Spleen (tissue), 11 donors: ENCODE measurements around the gene TBC1D9. TPM values are rescaled to one million over a fixed set of nuclear protein-coding genes. Genes with fewer than 3 reads are reported as not detected.
"Not testable (repeated sequence)": the region's sequence is repeated elsewhere in the genome, so short reads cannot be mapped to it uniquely, and the experiment has no call there.

Experiments
- DNase-seq: peaks from one replicate; pipeline ENCODE4 v3.0.0-alpha.2; 2020
- H3K27ac ChIP-seq, 8 donors: fragments of 200-600 bp; sonication (generic) in 7 of 8; 1 replicate in 4 of 8; 2 replicates in 4 of 8; pipeline versions ENCODE4 v1.5.0 to v1.8.0; 2016 to 2021; ENCODE audit warnings: inconsistent platforms in 4 of 8, mild to moderate bottlenecking in 4 of 8, moderate library complexity in 1 of 8
- H3K27me3 ChIP-seq, 7 donors: fragments of 200-600 bp; sonication (generic) in 6 of 7; replicated peaks in 1 of 7; 1 replicate in 4 of 7; 2 replicates in 3 of 7; pipeline versions ENCODE4 v1.5.0 to v1.8.0; 2016 to 2021; ENCODE audit warnings: inconsistent platforms in 3 of 7, mild to moderate bottlenecking in 1 of 7
- H3K36me3 ChIP-seq, 6 donors: fragments of 200-600 bp; sonication (generic) in 5 of 6; 1 replicate in 4 of 6; 2 replicates in 2 of 6; pipeline versions ENCODE4 v1.5.0 to v1.8.0; 2016 to 2021; ENCODE audit warnings: inconsistent platforms in 2 of 6
- H3K4me1 ChIP-seq, 6 donors: fragments of 200-600 bp; sonication (generic) in 5 of 6; 1 replicate in 3 of 6; 2 replicates in 3 of 6; pipeline versions ENCODE4 v1.5.0 to v1.8.0; 2016 to 2021; ENCODE audit warnings: inconsistent platforms in 3 of 6
- H3K4me3 ChIP-seq, 8 donors: fragments of 200-600 bp; sonication (generic) in 7 of 8; 1 replicate in 4 of 8; 2 replicates in 4 of 8; pipeline versions ENCODE4 v1.5.0 to v1.8.0; 2016 to 2021; ENCODE audit warnings: inconsistent platforms in 4 of 8, mild to moderate bottlenecking in 4 of 8, moderate library complexity in 2 of 8
- H3K9me3 ChIP-seq, 8 donors: fragments of 200-600 bp; sonication (generic) in 7 of 8; 1 replicate in 4 of 8; 2 replicates in 4 of 8; pipeline versions ENCODE4 v1.5.0 to v1.8.0; 2016 to 2021; ENCODE audit warnings: inconsistent platforms in 4 of 8
- POLR2A ChIP-seq, 3 donors: fragments of 450-650 bp; IDR thresholded peaks; one replicate each; pipeline ENCODE4 v1.5.1; 2017; ENCODE audit warnings: antibody characterized with exemption in 3 of 3, mild to moderate bottlenecking in 1 of 3
- POLR2AphosphoS5 ChIP-seq, 3 donors: sonication (generic); formaldehyde crosslinking; IDR thresholded peaks; one replicate each; pipeline ENCODE4 v1.5.1; 2017; ENCODE audit warnings: antibody characterized with exemption in 3 of 3
- WGBS, 5 donors: extraction: QIAGEN DNeasy Blood & Tissue Kit in 3 of 5; methylation state at CpG; one replicate each; pipeline versions ENCODE4 v1.1.5 to v1.1.7; 2013 to 2018; 5-methylcytosine and 5-hydroxymethylcytosine counted together
- intact Hi-C: fragments of 100-400 bp; cut with DNase I; formaldehyde crosslinking; loops from one replicate; pipeline ENCODE4 v1.15.0; 2023; ENCODE audit warnings: low total_unique reads
- polyA plus RNA-seq, 3 donors: library from polyadenylated mRNA; stranded (reverse); fragments of 200-250 nt; gene quantifications; one replicate each; pipeline ENCODE4 v1.2.1, GENCODE V29; 2013
- total RNA-seq, 7 donors: library from RNA; depleted of rRNA in 3 of 7; stranded (reverse); fragments of >200 nt in 3 of 7; fragmentation: NEBNext Ultra II Directional in 4 of 7; extraction: Animal tissue kit (Norgen Biotek cat#: 25700) in 4 of 7; gene quantifications; one replicate each; pipeline versions ENCODE4 v1.1.0 to v1.2.1, GENCODE V29; 2016 to 2021
- TF ChIP-seq, protein P1 (sequence below), 11 experiments: fragments of 200-600 bp in 7 of 11; fragments of 450-650 bp in 4 of 11; sonication (generic) in 4 of 11; IDR thresholded peaks in 8 of 11; conservative IDR thresholded peaks in 3 of 11; 1 replicate in 7 of 11; 2 replicates in 4 of 11; pipeline versions ENCODE4 v1.4.0 to v1.8.0; 2016 to 2021; ENCODE audit warnings: antibody characterized with exemption in 11 of 11, inconsistent platforms in 4 of 11, mild to moderate bottlenecking in 1 of 11
- donor health status: healthy with polysubstance abuse.
- donor health status: DM: no; HTN: no; CAD: no; lungs with moderate emphysema.
- donor health status: DM: no; HTN: no; CAD: no.
- donor health status: Bipolar disorder and iron deficiency.
- donor health status: healthy.
- donor health status: DM: no; HTN: no; CAD: no.
- donor health status: DM: yes; HTN: yes; CAD: no.

Gene TBC1D9
- total and polyA plus RNA-seq, 10 donors: 11.6 to 99.1 (median 77.2) TPM

DNA sequence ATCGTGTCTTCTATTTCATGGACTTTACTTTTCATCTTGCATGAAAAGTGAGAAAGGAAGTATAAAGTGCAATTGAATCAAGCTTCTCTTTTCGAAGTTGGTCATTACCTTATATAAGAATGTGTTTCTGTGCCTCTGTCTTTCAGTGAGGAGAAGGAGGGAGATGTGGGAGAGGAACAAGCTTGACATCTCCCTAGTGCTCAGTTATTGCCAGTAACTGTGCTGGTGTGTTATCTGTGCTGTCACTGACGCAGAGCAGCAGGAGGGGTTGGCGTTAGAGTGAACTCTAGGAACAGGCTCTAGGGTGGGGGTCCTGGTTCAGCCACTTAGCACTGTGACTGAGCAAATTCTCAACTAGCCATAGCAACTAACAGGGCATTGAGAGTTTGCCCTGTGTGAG is 34.0 kb upstream of the TBC1D9 start:
- no peaks in the 10 kb centered on the region for H3K36me3 ChIP-seq
- no peak for DNase-seq
- intact Hi-C loops: no loop called here
- no peaks in the 10 kb centered on the region for H3K27me3 ChIP-seq
- peaks cover 0 to 12% (median 8%) of the 10 kb centered on the region in 8 donors for H3K9me3 ChIP-seq
- peak overlapping the region; percentile 36 to 86 (median 74) for H3K27ac ChIP-seq
- TF ChIP-seq POLR2AphosphoS5 (IDR thresholded peaks at IDR 0.05) (no peak), POLR2A (IDR thresholded peaks at IDR 0.05) (no peak)
- TF ChIP-seq, protein P1, sequence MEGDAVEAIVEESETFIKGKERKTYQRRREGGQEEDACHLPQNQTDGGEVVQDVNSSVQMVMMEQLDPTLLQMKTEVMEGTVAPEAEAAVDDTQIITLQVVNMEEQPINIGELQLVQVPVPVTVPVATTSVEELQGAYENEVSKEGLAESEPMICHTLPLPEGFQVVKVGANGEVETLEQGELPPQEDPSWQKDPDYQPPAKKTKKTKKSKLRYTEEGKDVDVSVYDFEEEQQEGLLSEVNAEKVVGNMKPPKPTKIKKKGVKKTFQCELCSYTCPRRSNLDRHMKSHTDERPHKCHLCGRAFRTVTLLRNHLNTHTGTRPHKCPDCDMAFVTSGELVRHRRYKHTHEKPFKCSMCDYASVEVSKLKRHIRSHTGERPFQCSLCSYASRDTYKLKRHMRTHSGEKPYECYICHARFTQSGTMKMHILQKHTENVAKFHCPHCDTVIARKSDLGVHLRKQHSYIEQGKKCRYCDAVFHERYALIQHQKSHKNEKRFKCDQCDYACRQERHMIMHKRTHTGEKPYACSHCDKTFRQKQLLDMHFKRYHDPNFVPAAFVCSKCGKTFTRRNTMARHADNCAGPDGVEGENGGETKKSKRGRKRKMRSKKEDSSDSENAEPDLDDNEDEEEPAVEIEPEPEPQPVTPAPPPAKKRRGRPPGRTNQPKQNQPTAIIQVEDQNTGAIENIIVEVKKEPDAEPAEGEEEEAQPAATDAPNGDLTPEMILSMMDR (IDR thresholded peaks at IDR 0.05 in 8 of 11, conservative IDR thresholded peaks at IDR 0.05 in 3 of 11): no peak
- H3K4me3 ChIP-seq: peak overlapping the region in 1 of 8 donors; percentile 19
- H3K4me1 ChIP-seq: peaks cover 6 to 48% (median 27%) of the 10 kb centered on the region in 6 donors
- 41 to 68% (median 50%) methylated on average over 4 of the region's 4 CpGs for WGBS, 5 donors

- Histone ChIP-seq H3K4me3 (peak overlapping the region in 1 of 8 donors; percentile 19), H3K4me1 (peaks cover 6 to 48% (median 27%) of the 10 kb centered on the region in 6 donors), H3K27me3 (no peaks in the 10 kb centered on the region), H3K27ac (peak overlapping the region; percentile 36 to 86 (median 74)), H3K36me3 (no peaks in the 10 kb centered on the region), H3K9me3 (peaks cover 0 to 12% (median 8%) of the 10 kb centered on the region in 8 donors)
- 35 to 55% (median 46%) methylated on average over 5 of the region's 5 CpGs for WGBS, 5 donors
- DNase-seq: no peak
- intact Hi-C loops: no loop called here
- TF ChIP-seq, protein P1 (IDR thresholded peaks at IDR 0.05 in 8 of 11, conservative IDR thresholded peaks at IDR 0.05 in 3 of 11): no peak
- no peak for TF ChIP-seq POLR2A (IDR thresholded peaks at IDR 0.05)
- TF ChIP-seq POLR2AphosphoS5 (IDR thresholded peaks at IDR 0.05): no peak
Measured at GRCh38 chr4:140789759-140790158, 33.6 kb upstream of the TBC1D9 start.

GRCh38 chr4:140782787-140783186 is 26.6 kb upstream of the TBC1D9 start:
- H3K4me1 ChIP-seq, DNase-seq, H3K27me3 ChIP-seq, intact Hi-C loops, H3K4me3 ChIP-seq, H3K27ac ChIP-seq, H3K36me3 ChIP-seq: not testable (repeated sequence)
- peaks cover 0 to 13% (median 0%) of the 10 kb centered on the region in 8 donors for H3K9me3 ChIP-seq

GRCh38 chr4:140781596-140781995 is 25.4 kb upstream of the TBC1D9 start:
- TF ChIP-seq POLR2A (IDR thresholded peaks at IDR 0.05) (no peak), POLR2AphosphoS5 (IDR thresholded peaks at IDR 0.05) (no peak)
- TF ChIP-seq, protein P1 (IDR thresholded peaks at IDR 0.05 in 8 of 11, conservative IDR thresholded peaks at IDR 0.05 in 3 of 11): no peak
- Histone ChIP-seq H3K9me3 (peaks cover 0 to 11% (median 0%) of the 10 kb centered on the region in 8 donors), H3K27me3 (no peaks in the 10 kb centered on the region), H3K4me3 (no peak overlapping the region), H3K36me3 (no peaks in the 10 kb centered on the region), H3K27ac (no peak overlapping the region), H3K4me1 (peaks cover 0 to 6% (median 0%) of the 10 kb centered on the region in 6 donors)
- intact Hi-C loops: no loop called here
- 59 to 82% (median 76%) methylated on average over 3 of the region's 3 CpGs for WGBS, 5 donors
- no peak for DNase-seq

GRCh38 chr4:140777894-140778293 is 21.7 kb upstream of the TBC1D9 start:
- 67 to 81% (median 69%) methylated on average over 2 of the region's 2 CpGs for WGBS, 5 donors
- TF ChIP-seq POLR2AphosphoS5 (IDR thresholded peaks at IDR 0.05) (no peak), POLR2A (IDR thresholded peaks at IDR 0.05) (no peak)
- TF ChIP-seq, protein P1 (IDR thresholded peaks at IDR 0.05 in 8 of 11, conservative IDR thresholded peaks at IDR 0.05 in 3 of 11): no peak

More at GRCh38 chr4:140777894-140778293, 21.7 kb upstream of the TBC1D9 start:
- Histone ChIP-seq H3K36me3 (no peaks in the 10 kb centered on the region), H3K27me3 (no peaks in the 10 kb centered on the region), H3K27ac (no peak overlapping the region), H3K4me3 (no peak overlapping the region), H3K4me1 (peaks cover 0 to 6% (median 0%) of the 10 kb centered on the region in 6 donors), H3K9me3 (peaks cover 0 to 2% (median 0%) of the 10 kb centered on the region in 8 donors)
- intact Hi-C loops: no loop called here
- no peak for DNase-seq
